IMR-90 (cell line): Measurements from ENCODE around the gene ZNF410.

Experiments
- BHLHE40 ChIP-seq: fragments of 150-350 bp; IDR thresholded peaks from 2 replicates; pipeline ENCODE4 v1.6.1; 2016; ENCODE audit warnings: mild to moderate bottlenecking, low read depth, low read length
- CTCF ChIP-seq: conservative IDR thresholded peaks from 2 replicates; pipeline ENCODE4 v1.5.1; 2012; ENCODE audit warnings: mild to moderate bottlenecking, low read depth, low read length, improper control_type of control experiment
- MXI1 ChIP-seq: IDR thresholded peaks from 2 replicates; pipeline ENCODE4 v1.6.1; 2012; ENCODE audit warnings: low read depth, mild to moderate bottlenecking, low read length, moderate library complexity, borderline replicate concordance
- POLR2A ChIP-seq: IDR thresholded peaks from 2 replicates; pipeline ENCODE4 v1.6.1; 2012; ENCODE audit warnings: mild to moderate bottlenecking, low read depth, low read length
- RCOR1 ChIP-seq: IDR thresholded peaks from 2 replicates; pipeline ENCODE4 v1.6.1; 2012; ENCODE audit warnings: mild to moderate bottlenecking, low read length, improper control_type of control experiment; ENCODE audit not compliant: insufficient replicate concordance
- USF2 ChIP-seq: fragments of 150-350 bp; IDR thresholded peaks from 2 replicates; pipeline ENCODE4 v1.6.1; 2017; ENCODE audit warnings: mild to moderate bottlenecking, antibody characterized with exemption, low read length, low read depth

GRCh38 chr14:73944432-73945158 is 57.9 kb downstream of the ZNF410 start:
- TF ChIP-seq CTCF = no peak
- no peak for TF ChIP-seq MXI1
- TF ChIP-seq BHLHE40 = no peak
- no peak for TF ChIP-seq POLR2A
- TF ChIP-seq USF2 = no peak
- no peak for TF ChIP-seq RCOR1
